Measurements from ENCODE around the gene TBPL1. TPM values are rescaled to one million over a fixed set of nuclear protein-coding genes. Genes with fewer than 3 reads are reported as not detected.

The TBPL1 gene
- total and polyA plus RNA-seq, 2 of the 13 experiments (the other 11 are each of a cell fraction or from before 2014, with no cell fraction given) = 25.3 to 39.3 TPM

- TF ChIP-seq RERE (CRISPR knock-in tag; IDR thresholded peaks at IDR 0.05; ENCODE audit: low read depth) (no peak), SOX5 (CRISPR knock-in tag; IDR thresholded peaks at IDR 0.05; ENCODE audit: borderline replicate concordance) (peak; percentile 64), CC2D1A (CRISPR knock-in tag; IDR thresholded peaks at IDR 0.05) (no peak), SCMH1 (CRISPR knock-in tag; IDR thresholded peaks at IDR 0.05; ENCODE audit: borderline replicate concordance) (no peak), PHF20 (CRISPR knock-in tag; IDR thresholded peaks at IDR 0.05) (peak; percentile 97), TFDP1 (CRISPR knock-in tag; IDR thresholded peaks at IDR 0.05; ENCODE audit: borderline replicate concordance) (peak; percentile 49; the same call in 1 of the 2 replicates), UBTF (CRISPR knock-in tag; IDR thresholded peaks at IDR 0.05) (peak; percentile 91), GATAD1 (CRISPR knock-in tag; IDR thresholded peaks at IDR 0.05) (peak; percentile 93), RAD51 (IDR thresholded peaks at IDR 0.05; ENCODE audit: borderline replicate concordance) (no peak), MXD3 (CRISPR knock-in tag; IDR thresholded peaks at IDR 0.05) (peak; percentile 70; the same call in 1 of the 2 replicates), ATF7-NPFF (CRISPR knock-in tag; IDR thresholded peaks at IDR 0.05; ENCODE audit: low read depth) (no peak), GLMP (CRISPR knock-in tag; IDR thresholded peaks at IDR 0.05; ENCODE audit: borderline replicate concordance) (no peak), SP140L (CRISPR knock-in tag; IDR thresholded peaks at IDR 0.05; ENCODE audit: borderline replicate concordance) (peak; percentile 77; the same call in 1 of the 2 replicates), DBP (CRISPR knock-in tag; IDR thresholded peaks at IDR 0.05; ENCODE audit: not compliant biosample characterization) (peak; percentile 42), SNAPC5 (CRISPR knock-in tag; IDR thresholded peaks at IDR 0.05; ENCODE audit: borderline replicate concordance) (0 out of 2 replicates have a peak, but pooled peaks have one; percentile 37)
These were observed at the start of gene TBPL1 (continued) for GRCh38 chr6:133952815-133953633.
